HEK293T (cell line): ENCODE measurements around the gene UBASH3A.

Experiments used
- CTCF ChIA-PET: fragments of 350-600 bp; formaldehyde crosslinking; extraction: SDS; loops from one replicate; lab custom pipeline; 2021; ENCODE audit warnings: antibody characterized with exemption, inconsistent platforms; lab: Yijun Ruan, JAX
- POLR2A ChIA-PET: fragments of 350-600 bp; formaldehyde crosslinking; extraction: SDS; loops from one replicate; lab custom pipeline; 2020; ENCODE audit warnings: antibody characterized with exemption, inconsistent platforms; lab: Yijun Ruan, JAX
- DNase-seq: peaks from one replicate; pipeline ENCODE4 v3.0.0; 2012; ENCODE audit warnings: mixed read lengths; ENCODE audit errors: extremely low spot score
- ARNT ChIP-seq: fragments of 450-650 bp; IDR thresholded peaks from 2 replicates; pipeline ENCODE4 v1.6.1; 2017; ENCODE audit warnings: mild to moderate bottlenecking
- BHLHE40 ChIP-seq: fragments of 450-650 bp; IDR thresholded peaks from 2 replicates; pipeline ENCODE4 v1.6.1; 2016; ENCODE audit warnings: mild to moderate bottlenecking, moderate library complexity, borderline replicate concordance
- CTBP1 ChIP-seq: fragments of 450-650 bp; IDR thresholded peaks from 2 replicates; pipeline ENCODE4 v1.6.1; 2016; ENCODE audit warnings: borderline replicate concordance
- ELF4 ChIP-seq: fragments of 450-650 bp; IDR thresholded peaks from 2 replicates; pipeline ENCODE4 v1.6.1; 2017; ENCODE audit warnings: antibody characterized with exemption
- FOXA1 ChIP-seq: fragments of 450-650 bp; IDR thresholded peaks from 2 replicates; pipeline ENCODE4 v1.6.1; 2016; ENCODE audit warnings: mild to moderate bottlenecking
- FOXK2 ChIP-seq: fragments of 450-650 bp; IDR thresholded peaks from 2 replicates; pipeline ENCODE4 v1.6.1; 2016; ENCODE audit warnings: mild to moderate bottlenecking
- FOXM1 ChIP-seq: fragments of 450-650 bp; IDR thresholded peaks from 2 replicates; pipeline ENCODE4 v1.6.1; 2017; ENCODE audit warnings: mild to moderate bottlenecking, borderline replicate concordance
- HDGF ChIP-seq: fragments of 450-650 bp; IDR thresholded peaks from 2 replicates; pipeline ENCODE4 v1.6.1; 2017; ENCODE audit warnings: antibody characterized with exemption, borderline replicate concordance
- L3MBTL2 ChIP-seq: fragments of 450-650 bp; conservative IDR thresholded peaks from 2 replicates; pipeline ENCODE4 v1.6.1; 2016; ENCODE audit warnings: mild to moderate bottlenecking
- LEF1 ChIP-seq: fragments of 450-650 bp; IDR thresholded peaks from 2 replicates; pipeline ENCODE4 v1.6.1; 2017; ENCODE audit warnings: mild to moderate bottlenecking, borderline replicate concordance
- NFRKB ChIP-seq: fragments of 450-650 bp; IDR thresholded peaks from 2 replicates; pipeline ENCODE4 v1.6.1; 2016; ENCODE audit warnings: mild to moderate bottlenecking, moderate library complexity
- PKNOX1 ChIP-seq: fragments of 450-650 bp; IDR thresholded peaks from 2 replicates; pipeline ENCODE4 v1.6.1; 2016
- SP1 ChIP-seq: fragments of 450-650 bp; IDR thresholded peaks from 2 replicates; pipeline ENCODE4 v1.6.1; 2017
- SUZ12 ChIP-seq: fragments of 450-650 bp; IDR thresholded peaks from 2 replicates; pipeline ENCODE4 v1.6.1; 2016; ENCODE audit warnings: mild to moderate bottlenecking
- TARDBP ChIP-seq: fragments of 450-650 bp; IDR thresholded peaks from 2 replicates; pipeline ENCODE4 v1.6.1; 2016
- ZNF384 ChIP-seq: fragments of 450-650 bp; IDR thresholded peaks from 2 replicates; pipeline ENCODE4 v1.6.1; 2016

UBASH3A gene

GRCh38 chr21:42362198-42362597, 41.5 kb upstream of the UBASH3A start:
- POLR2A ChIA-PET: no interaction called here
- CTCF ChIA-PET: no interaction called here
- TF ChIP-seq PKNOX1 (no peak), CTBP1 (no peak), ZNF384 (no peak), SUZ12 (no peak), FOXM1 (no peak)
- no peak for DNase-seq

- TF ChIP-seq FOXA1 (no peak), HDGF (no peak), FOXM1 (no peak), NFRKB (no peak), L3MBTL2 (no peak), FOXK2 (no peak), ELF4 (no peak), SUZ12 (no peak), CTBP1 (no peak), TARDBP (no peak)
- no peak for DNase-seq
- POLR2A ChIA-PET: no interaction called here
- CTCF ChIA-PET: no interaction called here
Measured at GRCh38 chr21:42362700-42363099, 41.0 kb upstream of the UBASH3A start.

- TF ChIP-seq ARNT (no peak), NFRKB (no peak), FOXK2 (no peak), TARDBP (no peak), ELF4 (no peak), SUZ12 (no peak), BHLHE40 (no peak), ZNF384 (no peak), SP1 (no peak), CTBP1 (no peak), PKNOX1 (no peak), L3MBTL2 (no peak), HDGF (no peak), LEF1 (no peak), FOXM1 (no peak), FOXA1 (no peak)
- ChIA-PET POLR2A (no interaction called here), CTCF (no interaction called here)
- no peak for DNase-seq
Measured at GRCh38 chr21:42363312-42363711, 40.4 kb upstream of the UBASH3A start.

GRCh38 chr21:42364304-42364865, 39.3 kb upstream of the UBASH3A start:
- ChIA-PET POLR2A (no interaction called here), CTCF (no interaction called here)
- DNase-seq: no peak
- TF ChIP-seq HDGF (no peak), ARNT (no peak), BHLHE40 (no peak), FOXA1 (no peak), FOXK2 (no peak), L3MBTL2 (no peak), SP1 (no peak), FOXM1 (no peak), CTBP1 (no peak), ZNF384 (no peak), TARDBP (no peak), SUZ12 (no peak), ELF4 (no peak), NFRKB (no peak), LEF1 (no peak), PKNOX1 (no peak)

GRCh38 chr21:42365770-42366169, 37.9 kb upstream of the UBASH3A start:
- ChIA-PET CTCF (no interaction called here), POLR2A (no interaction called here)
- TF ChIP-seq ELF4 (no peak), SUZ12 (no peak), FOXK2 (no peak), LEF1 (no peak), SP1 (no peak), CTBP1 (no peak), ZNF384 (no peak), PKNOX1 (no peak), FOXM1 (no peak), L3MBTL2 (no peak), ARNT (no peak), FOXA1 (no peak), HDGF (no peak), BHLHE40 (no peak), TARDBP (no peak), NFRKB (no peak)
- no peak for DNase-seq
